IMR-90 (cell line): ENCODE measurements around the gene RNF19B. TPM values are rescaled to one million over a fixed set of nuclear protein-coding genes. Genes with fewer than 3 reads are reported as not detected.

Source experiments
- ATAC-seq: fragments of 200-7000 bp; cut with Tn5 transposase; 2 replicates; pipeline ENCODE4 v1.9.1; 2020; ENCODE audit warnings: low read depth, mild to moderate bottlenecking, moderate library complexity
- BruUV-seq: library from RNA; stranded (reverse); fragments of 400-500 nt; replicated peaks from 2 replicates; lab custom pipeline; 2021; lab: Mats Ljungman, UMichigan
- CTCF ChIA-PET: fragments of 300-600 bp; formaldehyde crosslinking; extraction: SDS; loops from one replicate; lab custom pipeline; 2021; ENCODE audit warnings: antibody characterized with exemption; lab: Yijun Ruan, JAX
- POLR2A ChIA-PET: fragments of 300-600 bp; sonication (Branson Sonifier 250); formaldehyde crosslinking; loops from one replicate; lab custom pipeline; 2022; ENCODE audit warnings: antibody characterized with exemption; ENCODE audit not compliant: unreplicated experiment; lab: Charles Lee
- DNase-seq: peaks from one replicate; pipeline ENCODE4 v3.0.0; 2013
- H2AFZ ChIP-seq: replicated peaks from 2 replicates; pipeline ENCODE3; 2013; ENCODE audit warnings: low read length, mild to moderate bottlenecking; ENCODE audit not compliant: poor library complexity
- H2AK5ac ChIP-seq: 2 replicates; pipeline ENCODE4 v1.6.1; 2013; ENCODE audit warnings: low read depth, low read length, inconsistent platforms
- H2AK9ac ChIP-seq: replicated peaks from 2 replicates; pipeline ENCODE3; 2013; ENCODE audit warnings: mild to moderate bottlenecking, low read depth, low read length, moderate library complexity; ENCODE audit not compliant: poor library complexity
- H2BK120ac ChIP-seq: 2 replicates; pipeline ENCODE4 v1.6.1; 2013; ENCODE audit warnings: low read depth, low read length, inconsistent platforms
- H2BK15ac ChIP-seq: 3 replicates; pipeline ENCODE4 v1.6.1; 2013; ENCODE audit warnings: low read depth, low read length, inconsistent platforms
- H2BK20ac ChIP-seq: 2 replicates; pipeline ENCODE4 v1.6.1; 2013; ENCODE audit warnings: low read depth, mild to moderate bottlenecking, inconsistent platforms, low read length, moderate library complexity
- H2BK5ac ChIP-seq: 2 replicates; pipeline ENCODE4 v1.6.1; 2013; ENCODE audit warnings: mild to moderate bottlenecking, low read depth, low read length, inconsistent platforms; ENCODE audit not compliant: poor library complexity, severe bottlenecking
- H3K14ac ChIP-seq: replicated peaks from 2 replicates; pipeline ENCODE4 v1.6.1; 2013; ENCODE audit warnings: low read depth, low read length, inconsistent platforms
- H3K18ac ChIP-seq: 2 replicates; pipeline ENCODE4 v1.6.1; 2013; ENCODE audit warnings: low read depth, low read length, control low read depth
- H3K23ac ChIP-seq: 2 replicates; pipeline ENCODE4 v1.6.1; 2013; ENCODE audit warnings: low read depth, low read length, inconsistent platforms
- H3K27ac ChIP-seq: 2 replicates; pipeline ENCODE4 v1.5.1; 2013; ENCODE audit warnings: mild to moderate bottlenecking, control low read depth, low read length; ENCODE audit not compliant: insufficient read depth
- H3K27me3 ChIP-seq: 2 replicates; pipeline ENCODE4 v1.6.1; 2013; ENCODE audit warnings: low read length; ENCODE audit not compliant: control insufficient read depth, insufficient read depth
- H3K36me3 ChIP-seq: 2 replicates; pipeline ENCODE4 v1.6.1; 2013; ENCODE audit warnings: low read length, mixed read lengths; ENCODE audit not compliant: control insufficient read depth, insufficient read depth
- H3K4ac ChIP-seq: 2 replicates; pipeline ENCODE4 v1.6.1; 2013; ENCODE audit warnings: low read depth, low read length, inconsistent platforms
- H3K4me1 ChIP-seq: 2 replicates; pipeline ENCODE4 v1.6.1; 2013; ENCODE audit warnings: low read length, mixed read lengths; ENCODE audit not compliant: control insufficient read depth, insufficient read depth
- H3K4me2 ChIP-seq: 2 replicates; pipeline ENCODE4 v1.6.1; 2013; ENCODE audit warnings: low read depth, mild to moderate bottlenecking, control low read depth, low read length, moderate library complexity
- H3K4me3 ChIP-seq: 2 replicates; pipeline ENCODE4 v1.5.1; 2013; ENCODE audit warnings: low read depth, mild to moderate bottlenecking, control low read depth, low read length, moderate library complexity; ENCODE audit not compliant: insufficient read depth
- H3K56ac ChIP-seq: 2 replicates; pipeline ENCODE4 v1.6.1; 2013; ENCODE audit warnings: low read length, inconsistent platforms; ENCODE audit not compliant: insufficient read depth; ENCODE audit errors: extremely low read depth
- H3K79me1 ChIP-seq, 2 experiments: 2 replicates each; pipeline ENCODE4 v1.6.1; 2013; ENCODE audit warnings: low read length in 2 of 2, inconsistent platforms in 1 of 2, low read depth in 1 of 2
- H3K9ac ChIP-seq: 2 replicates; pipeline ENCODE4 v1.6.1; 2013; ENCODE audit warnings: low read depth, low read length, control low read depth
- H3K9me1 ChIP-seq: 2 replicates; pipeline ENCODE4 v1.6.1; 2013; ENCODE audit warnings: low read length, inconsistent platforms; ENCODE audit not compliant: insufficient read depth
- H3K9me3 ChIP-seq: 2 replicates; pipeline ENCODE4 v1.6.1; 2013; ENCODE audit warnings: low read length; ENCODE audit not compliant: control insufficient read depth, insufficient read depth
- H4K20me1 ChIP-seq: 2 replicates; pipeline ENCODE4 v1.6.1; 2013; ENCODE audit warnings: low read length, inconsistent platforms; ENCODE audit not compliant: insufficient read depth
- H4K5ac ChIP-seq: 2 replicates; pipeline ENCODE4 v1.6.1; 2013; ENCODE audit warnings: mild to moderate bottlenecking, low read depth, low read length, control low read depth
- H4K8ac ChIP-seq, 2 experiments: 2 replicates each; pipeline ENCODE4 v1.6.1; 2013; ENCODE audit warnings: low read depth in 2 of 2, low read length in 2 of 2, control low read depth in 1 of 2, inconsistent platforms in 1 of 2
- H4K91ac ChIP-seq: 2 replicates; pipeline ENCODE4 v1.6.1; 2013; ENCODE audit warnings: low read depth, low read length, inconsistent platforms; ENCODE audit not compliant: insufficient read depth
- BHLHE40 ChIP-seq: fragments of 150-350 bp; IDR thresholded peaks from 2 replicates; pipeline ENCODE4 v1.6.1; 2016; ENCODE audit warnings: mild to moderate bottlenecking, low read depth, low read length
- CEBPB ChIP-seq: IDR thresholded peaks from 2 replicates; pipeline ENCODE4 v1.6.1; 2012; ENCODE audit warnings: low read depth, low read length, improper control_type of control experiment
- CHD1 ChIP-seq: IDR thresholded peaks from 2 replicates; pipeline ENCODE4 v1.6.1; 2012; ENCODE audit warnings: low read depth, low read length, improper control_type of control experiment
- CTCF ChIP-seq: conservative IDR thresholded peaks from 2 replicates; pipeline ENCODE4 v1.5.1; 2012; ENCODE audit warnings: mild to moderate bottlenecking, low read depth, low read length, improper control_type of control experiment
- ELK1 ChIP-seq: fragments of 150-350 bp; IDR thresholded peaks from 2 replicates; pipeline ENCODE4 v1.6.1; 2016; ENCODE audit warnings: low read depth, mild to moderate bottlenecking, low read length, moderate library complexity, borderline replicate concordance
- FOS ChIP-seq: fragments of 150-350 bp; IDR thresholded peaks from 2 replicates; pipeline ENCODE4 v1.6.1; 2016; ENCODE audit warnings: low read depth, low read length
- MAFK ChIP-seq: IDR thresholded peaks from 2 replicates; pipeline ENCODE4 v1.6.1; 2012; ENCODE audit warnings: low read depth, low read length, improper control_type of control experiment
- MAZ ChIP-seq: IDR thresholded peaks from 2 replicates; pipeline ENCODE4 v1.6.1; 2012; ENCODE audit warnings: low read depth, mild to moderate bottlenecking, low read length, improper control_type of control experiment, moderate library complexity, borderline replicate concordance
- MXI1 ChIP-seq: IDR thresholded peaks from 2 replicates; pipeline ENCODE4 v1.6.1; 2012; ENCODE audit warnings: low read depth, mild to moderate bottlenecking, low read length, moderate library complexity, borderline replicate concordance
- NFE2L2 ChIP-seq: fragments of 150-350 bp; IDR thresholded peaks from 2 replicates; pipeline ENCODE4 v1.6.1; 2016; ENCODE audit warnings: low read depth, mild to moderate bottlenecking, low read length
- POLR2A ChIP-seq: IDR thresholded peaks from 2 replicates; pipeline ENCODE4 v1.6.1; 2012; ENCODE audit warnings: mild to moderate bottlenecking, low read depth, low read length
- RAD21 ChIP-seq: IDR thresholded peaks from 2 replicates; pipeline ENCODE4 v1.6.1; 2012; ENCODE audit warnings: low read length, improper control_type of control experiment
- RCOR1 ChIP-seq: IDR thresholded peaks from 2 replicates; pipeline ENCODE4 v1.6.1; 2012; ENCODE audit warnings: mild to moderate bottlenecking, low read length, improper control_type of control experiment; ENCODE audit not compliant: insufficient replicate concordance
- RFX5 ChIP-seq: IDR thresholded peaks from 2 replicates; pipeline ENCODE4 v1.8.0; 2012; ENCODE audit warnings: low read depth, mild to moderate bottlenecking, low read length, moderate library complexity
- SMC3 ChIP-seq: fragments of 150-350 bp; IDR thresholded peaks from 2 replicates; pipeline ENCODE4 v1.6.1; 2016; ENCODE audit warnings: low read depth, mild to moderate bottlenecking, antibody characterized with exemption, low read length, moderate library complexity
- WGBS, 2 experiments: methylation state at CpG; one replicate each; pipeline versions ENCODE4 v1.1.5 to v1.1.7; 2013; ENCODE audit warnings: missing lambda C conversion rate in 2 of 2; ENCODE audit not compliant: insufficient read length in 1 of 2; ENCODE audit errors: extremely low coverage in 2 of 2; 5-methylcytosine and 5-hydroxymethylcytosine counted together
- dilution Hi-C: fragments of 300-500 bp; cut with HindIII; formaldehyde crosslinking; loops from one replicate; pipeline ENCODE4 v1.14.3; 2018; ENCODE audit warnings: low sequenced_read_pairs; ENCODE audit not compliant: unreplicated experiment
- in situ Hi-C: fragments of 300-500 bp; cut with MboI; formaldehyde crosslinking; loops from 3 replicates; pipeline ENCODE4 v1.14.3; 2019; ENCODE audit warnings: low sequenced_read_pairs, inconsistent platforms, mixed read lengths
- intact Hi-C: fragments of 100-400 bp; cut with micrococcal nuclease; formaldehyde crosslinking; loops from 2 replicates; pipeline ENCODE4 v1.10.0; 2022
- polyA plus RNA-seq, 3 experiments: library from polyadenylated mRNA; depleted of rRNA; stranded (reverse); fragments of >200 nt; gene quantifications; 2 replicates each; pipeline ENCODE4 v1.2.3, GENCODE V29; 2012; ENCODE audit warnings: low replicate concordance in 1 of 3
- total RNA-seq: library from RNA; depleted of rRNA; stranded (reverse); fragments of >200 nt; gene quantifications from 2 replicates; pipeline ENCODE4 v1.2.3, GENCODE V29; 2012

The RNF19B gene
- total and polyA plus RNA-seq, 2 of the 4 experiments (the other 2 are of a cell fraction) = 10.0 to 11.6 TPM

- dilution Hi-C loops = no loop called here
- POLR2A ChIA-PET = interaction anchor here (0.5 to 0.7 kb wide), 2 partner anchors 131 to 464 kb away, joined by 4 read pairs; no protein-coding TSS in a partner anchor
- TF ChIP-seq FOS (peak; percentile 52), BHLHE40 (no peak), NFE2L2 (no peak), POLR2A (peak; percentile 47; the same call in 1 of the 2 replicates), CHD1 (no peak), ELK1 (no peak), CTCF (peak; percentile 89), MAZ (peak; percentile 29; the same call in 1 of the 2 replicates), RAD21 (peak; percentile 92), MXI1 (no peak), CEBPB (peak; percentile 79), SMC3 (peak; percentile 98), MAFK (peak; percentile 24; the same call in 1 of the 2 replicates), RFX5 (no peak), RCOR1 (no peak)
Measured at GRCh38 chr1:33007190-33008050, 42.8 kb upstream of the RNF19B start.

More at GRCh38 chr1:33007190-33008050, 42.8 kb upstream of the RNF19B start:
- H2BK5ac ChIP-seq = peak overlapping the region; percentile 8
- H4K20me1 ChIP-seq = peaks cover 11% of the 10 kb centered on the region; the same call in 1 of the 2 replicates
- H3K9me1 ChIP-seq = peaks cover 17% of the 10 kb centered on the region
- no peak overlapping the region for H2AK9ac ChIP-seq
- H3K27ac ChIP-seq = no peak overlapping the region
- H2BK120ac ChIP-seq = no peak overlapping the region
- peak overlapping the region; percentile 16; the same call in 1 of the 2 replicates for H2AK5ac ChIP-seq
- BruUV-seq = no TSS peak
- no peaks in the 10 kb centered on the region for H3K9me3 ChIP-seq
- H3K4me1 ChIP-seq = peaks cover 25% of the 10 kb centered on the region
- no peak overlapping the region for H2AFZ ChIP-seq
- H2BK20ac ChIP-seq = no peak overlapping the region
- CTCF ChIA-PET = interaction anchor here (0.6 to 1.5 kb wide), 11 partner anchors 11 to 503 kb away, joined by 3 to 16 read pairs (median 4); partner anchors contain the start of gene RNF19B
- WGBS, 2 experiments = 100% methylated on average over 1 of the region's 6 CpGs; no CpG with 5 or more reads in 1 of the 2 experiments
- H3K14ac ChIP-seq = peak overlapping the region; percentile 41; the same call in 1 of the 2 replicates
- H3K79me1 ChIP-seq = peaks cover 2 to 24% of the 10 kb centered on the region in 2 experiments
- H4K91ac ChIP-seq = no peak overlapping the region
- no peak overlapping the region for H3K56ac ChIP-seq
- H4K5ac ChIP-seq = no peak overlapping the region
- no peak overlapping the region for H3K4me3 ChIP-seq
- peaks cover 21% of the 10 kb centered on the region for H3K36me3 ChIP-seq
- intact Hi-C loops (loop anchor here (1.0 kb wide), 2 partner anchors 43 to 74 kb away; partner anchors contain the start of gene RNF19B), in situ Hi-C loops (loop anchor here (5.0 kb wide), 1 partner anchor 75 kb away; no protein-coding TSS in a partner anchor)
- no peak overlapping the region for H3K9ac ChIP-seq
- H3K27me3 ChIP-seq = no peaks in the 10 kb centered on the region
- H4K8ac ChIP-seq = no peak overlapping the region
- peak; percentile 94 for DNase-seq
- H3K23ac ChIP-seq = no peak overlapping the region
- H3K4me2 ChIP-seq = no peak overlapping the region
- peak; percentile 96 for ATAC-seq
- no peak overlapping the region for H2BK15ac ChIP-seq
- no peak overlapping the region for H3K18ac ChIP-seq
- H3K4ac ChIP-seq = no peak overlapping the region
